ENCODE measurements around the gene PCNX3. TPM values are rescaled to one million over a fixed set of nuclear protein-coding genes. Genes with fewer than 3 reads are reported as not detected.

Gene PCNX3
- total RNA-seq, 1 experiment from 2014 or later: 74.5 TPM

DNA sequence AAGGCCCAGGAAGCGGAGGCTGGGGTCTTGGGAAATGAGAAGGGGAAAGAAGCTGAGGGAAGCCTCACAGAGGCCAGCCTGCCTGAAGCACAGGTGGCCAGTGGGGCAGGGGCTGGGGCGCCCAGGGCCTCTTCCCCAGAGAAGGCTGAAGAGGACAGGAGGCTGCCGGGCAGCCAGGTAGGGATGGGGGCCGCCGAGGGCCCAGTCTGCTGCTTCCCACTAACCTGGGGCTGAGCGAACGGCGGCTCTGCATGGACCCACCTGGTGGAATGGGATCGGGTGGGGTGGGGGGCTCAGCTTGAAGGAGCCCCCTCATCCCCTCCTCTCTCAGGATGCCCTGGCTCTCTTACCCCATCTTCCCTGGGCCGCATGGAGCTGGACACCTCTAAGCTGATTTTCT is 32.0 kb upstream of the PCNX3 start:
- ATAC-seq (no peak), DNase-seq (ENCODE audit: low read depth, low spot score) (no peak)
- Histone ChIP-seq H3K9me3 (ENCODE audit: control insufficient read depth, insufficient read depth, low read depth, low read length) (no peaks in the 10 kb centered on the region), H3K27ac (ENCODE audit: low read length) (no peak overlapping the region), H3K4me3 (ENCODE audit: low read depth in 2 of 2, low read length in 2 of 2) (no peak overlapping the region), H3K27me3 (ENCODE audit: control insufficient read depth, insufficient read depth, low read length) (no peaks in the 10 kb centered on the region), H3K4me1 (ENCODE audit: control insufficient read depth, insufficient read depth, low read length) (peaks cover 16% of the 10 kb centered on the region), H3K36me3 (ENCODE audit: control insufficient read depth, insufficient read depth, low read length) (peaks cover 3% of the 10 kb centered on the region; the same call in 1 of the 2 replicates)
- in situ Hi-C loops (cut with HindIII; ENCODE audit: low pct_unique_long_range_greater_than_20kb, low sequenced_read_pairs) (no loop called here), intact Hi-C loops (cut with micrococcal nuclease; ENCODE audit: unreplicated experiment) (no loop called here)
- ChIA-PET POLR2A (interaction anchor here (0.5 to 0.8 kb wide), 2 partner anchors 43 to 53 kb away, joined by 3 to 8 read pairs; no protein-coding TSS in a partner anchor), CTCF (no interaction called here)
- no peak for TF ChIP-seq TCF7L2 (IDR thresholded peaks at IDR 0.05; ENCODE audit: low read depth, low read length)
- TF ChIP-seq, protein P1, sequence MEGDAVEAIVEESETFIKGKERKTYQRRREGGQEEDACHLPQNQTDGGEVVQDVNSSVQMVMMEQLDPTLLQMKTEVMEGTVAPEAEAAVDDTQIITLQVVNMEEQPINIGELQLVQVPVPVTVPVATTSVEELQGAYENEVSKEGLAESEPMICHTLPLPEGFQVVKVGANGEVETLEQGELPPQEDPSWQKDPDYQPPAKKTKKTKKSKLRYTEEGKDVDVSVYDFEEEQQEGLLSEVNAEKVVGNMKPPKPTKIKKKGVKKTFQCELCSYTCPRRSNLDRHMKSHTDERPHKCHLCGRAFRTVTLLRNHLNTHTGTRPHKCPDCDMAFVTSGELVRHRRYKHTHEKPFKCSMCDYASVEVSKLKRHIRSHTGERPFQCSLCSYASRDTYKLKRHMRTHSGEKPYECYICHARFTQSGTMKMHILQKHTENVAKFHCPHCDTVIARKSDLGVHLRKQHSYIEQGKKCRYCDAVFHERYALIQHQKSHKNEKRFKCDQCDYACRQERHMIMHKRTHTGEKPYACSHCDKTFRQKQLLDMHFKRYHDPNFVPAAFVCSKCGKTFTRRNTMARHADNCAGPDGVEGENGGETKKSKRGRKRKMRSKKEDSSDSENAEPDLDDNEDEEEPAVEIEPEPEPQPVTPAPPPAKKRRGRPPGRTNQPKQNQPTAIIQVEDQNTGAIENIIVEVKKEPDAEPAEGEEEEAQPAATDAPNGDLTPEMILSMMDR (IDR thresholded peaks at IDR 0.05): no peak
- no peak for TF ChIP-seq POLR2AphosphoS5 (IDR thresholded peaks at IDR 0.05; ENCODE audit: low read depth, low read length)
- no peak for TF ChIP-seq SIN3A (IDR thresholded peaks at IDR 0.05; ENCODE audit: borderline replicate concordance, insufficient read depth, low read depth, low read length)
- TF ChIP-seq, protein P2, sequence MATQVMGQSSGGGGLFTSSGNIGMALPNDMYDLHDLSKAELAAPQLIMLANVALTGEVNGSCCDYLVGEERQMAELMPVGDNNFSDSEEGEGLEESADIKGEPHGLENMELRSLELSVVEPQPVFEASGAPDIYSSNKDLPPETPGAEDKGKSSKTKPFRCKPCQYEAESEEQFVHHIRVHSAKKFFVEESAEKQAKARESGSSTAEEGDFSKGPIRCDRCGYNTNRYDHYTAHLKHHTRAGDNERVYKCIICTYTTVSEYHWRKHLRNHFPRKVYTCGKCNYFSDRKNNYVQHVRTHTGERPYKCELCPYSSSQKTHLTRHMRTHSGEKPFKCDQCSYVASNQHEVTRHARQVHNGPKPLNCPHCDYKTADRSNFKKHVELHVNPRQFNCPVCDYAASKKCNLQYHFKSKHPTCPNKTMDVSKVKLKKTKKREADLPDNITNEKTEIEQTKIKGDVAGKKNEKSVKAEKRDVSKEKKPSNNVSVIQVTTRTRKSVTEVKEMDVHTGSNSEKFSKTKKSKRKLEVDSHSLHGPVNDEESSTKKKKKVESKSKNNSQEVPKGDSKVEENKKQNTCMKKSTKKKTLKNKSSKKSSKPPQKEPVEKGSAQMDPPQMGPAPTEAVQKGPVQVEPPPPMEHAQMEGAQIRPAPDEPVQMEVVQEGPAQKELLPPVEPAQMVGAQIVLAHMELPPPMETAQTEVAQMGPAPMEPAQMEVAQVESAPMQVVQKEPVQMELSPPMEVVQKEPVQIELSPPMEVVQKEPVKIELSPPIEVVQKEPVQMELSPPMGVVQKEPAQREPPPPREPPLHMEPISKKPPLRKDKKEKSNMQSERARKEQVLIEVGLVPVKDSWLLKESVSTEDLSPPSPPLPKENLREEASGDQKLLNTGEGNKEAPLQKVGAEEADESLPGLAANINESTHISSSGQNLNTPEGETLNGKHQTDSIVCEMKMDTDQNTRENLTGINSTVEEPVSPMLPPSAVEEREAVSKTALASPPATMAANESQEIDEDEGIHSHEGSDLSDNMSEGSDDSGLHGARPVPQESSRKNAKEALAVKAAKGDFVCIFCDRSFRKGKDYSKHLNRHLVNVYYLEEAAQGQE (IDR thresholded peaks at IDR 0.05; ENCODE audit: insufficient read depth in 1 of 2, low read depth in 2 of 2, low read length in 1 of 2): no peak
- BruUV-seq (replicated peaks): no TSS peak

DNA sequence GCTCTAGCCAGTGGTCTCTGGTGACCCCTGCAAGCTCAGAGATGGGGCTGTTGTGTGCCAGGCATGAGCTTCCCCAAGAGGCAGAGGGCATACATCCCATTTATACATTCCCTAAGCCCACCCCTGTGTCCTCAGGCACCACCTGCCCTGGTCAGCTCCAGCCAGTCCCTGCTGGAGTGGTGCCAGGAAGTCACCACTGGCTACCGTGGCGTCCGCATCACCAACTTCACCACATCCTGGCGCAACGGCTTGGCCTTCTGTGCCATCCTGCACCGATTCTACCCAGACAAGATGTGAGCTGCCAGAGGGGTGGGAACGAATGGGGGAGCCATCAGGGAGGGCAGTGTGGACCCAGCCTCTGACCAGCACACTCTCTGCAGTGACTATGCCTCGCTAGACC is 31.5 kb upstream of the PCNX3 start:
- no peak for DNase-seq (ENCODE audit: low read depth, low spot score)
- no peaks in the 10 kb centered on the region for H3K27me3 ChIP-seq (ENCODE audit: control insufficient read depth, insufficient read depth, low read length)
- H3K4me3 ChIP-seq (ENCODE audit: low read depth in 2 of 2, low read length in 2 of 2): no peak overlapping the region
- intact Hi-C loops (cut with micrococcal nuclease; ENCODE audit: unreplicated experiment): no loop called here
- POLR2A ChIA-PET: no interaction called here
- CTCF ChIA-PET: no interaction called here
- TF ChIP-seq, protein P2 (IDR thresholded peaks at IDR 0.05; ENCODE audit: insufficient read depth in 1 of 2, low read depth in 2 of 2, low read length in 1 of 2): no peak
- TF ChIP-seq TCF7L2 (IDR thresholded peaks at IDR 0.05; ENCODE audit: low read depth, low read length): no peak
- TF ChIP-seq, protein P1 (IDR thresholded peaks at IDR 0.05): no peak
- 0 out of 2 replicates have a peak, but pooled peaks have one; percentile 10 for TF ChIP-seq POLR2AphosphoS5 (IDR thresholded peaks at IDR 0.05; ENCODE audit: low read depth, low read length)
- H3K4me1 ChIP-seq (ENCODE audit: control insufficient read depth, insufficient read depth, low read length): peaks cover 17% of the 10 kb centered on the region
- in situ Hi-C loops (cut with HindIII; ENCODE audit: low pct_unique_long_range_greater_than_20kb, low sequenced_read_pairs): no loop called here
- no peak for ATAC-seq
- no peak overlapping the region for H3K27ac ChIP-seq (ENCODE audit: low read length)
- H3K36me3 ChIP-seq (ENCODE audit: control insufficient read depth, insufficient read depth, low read length): peaks cover 3% of the 10 kb centered on the region; the same call in 1 of the 2 replicates
- no TSS peak for BruUV-seq (replicated peaks)
- no peaks in the 10 kb centered on the region for H3K9me3 ChIP-seq (ENCODE audit: control insufficient read depth, insufficient read depth, low read depth, low read length)

All from Panc1 (cell line).